B cell (primary cell): ENCODE data around the gene ACSM2B. TPM values are rescaled to one million over a fixed set of nuclear protein-coding genes. Genes with fewer than 3 reads are reported as not detected.
"Not testable (repeated sequence)": the region's sequence is repeated elsewhere in the genome, so short reads cannot be mapped to it uniquely, and the experiment has no call there.

Experiments
- ATAC-seq: fragments of 200-7000 bp; cut with Tn5 transposase; one replicate; pipeline ENCODE4 v1.10.0; 2021; ENCODE audit warnings: low read depth, mild to moderate bottlenecking, moderate number of reproducible peaks, moderate library complexity
- CTCF ChIA-PET: fragments of 350-600 bp; sonication (Branson Sonifier 250); formaldehyde crosslinking; loops from one replicate; lab custom pipeline; 2021; ENCODE audit warnings: antibody characterized with exemption, inconsistent platforms; lab: Charles Lee
- POLR2A ChIA-PET: fragments of 350-600 bp; sonication (Branson Sonifier 250); formaldehyde crosslinking; loops from one replicate; lab custom pipeline; 2021; ENCODE audit warnings: antibody characterized with exemption; lab: Charles Lee
- DNase-seq: peaks from one replicate; pipeline ENCODE4 v3.0.0; 2013
- H2AFZ ChIP-seq: 2 replicates; pipeline ENCODE4 v1.6.1; 2012; ENCODE audit warnings: mild to moderate bottlenecking, low read depth, low read length; ENCODE audit not compliant: insufficient read depth, poor library complexity, severe bottlenecking
- H3K27ac ChIP-seq, 2 donors: 1 replicate in 1 of 2; 2 replicates in 1 of 2; pipeline ENCODE4 v1.5.1; 2012 to 2013; ENCODE audit warnings: low read length in 2 of 2, mild to moderate bottlenecking in 2 of 2, moderate library complexity in 1 of 2
- H3K27me3 ChIP-seq, 4 experiments: fragments of 200-600 bp in 1 of 4; sonication (generic) in 1 of 4; replicated peaks in 1 of 4; 1 replicate in 2 of 4; 2 replicates in 2 of 4; pipeline versions ENCODE4 v1.6.1 to v1.7.0; 2013 to 2016; ENCODE audit warnings: low read length in 3 of 4, mild to moderate bottlenecking in 2 of 4, mixed read lengths in 1 of 4, moderate library complexity in 1 of 4; ENCODE audit not compliant: insufficient read depth in 4 of 4, control insufficient read depth in 3 of 4; ENCODE audit errors: control extremely low read depth in 1 of 4
- H3K36me3 ChIP-seq, 2 experiments: replicated peaks in 1 of 2; 1 replicate in 1 of 2; 2 replicates in 1 of 2; pipeline versions ENCODE4 v1.6.1 to v1.7.1; 2013; ENCODE audit warnings: low read length in 1 of 2; ENCODE audit not compliant: insufficient read depth in 2 of 2, control insufficient read depth in 1 of 2; ENCODE audit errors: control extremely low read depth in 1 of 2, extremely low read depth in 1 of 2
- H3K4me1 ChIP-seq, 2 donors: fragments of 200-600 bp in 1 of 2; sonication (generic) in 1 of 2; 1 replicate in 1 of 2; 2 replicates in 1 of 2; pipeline versions ENCODE4 v1.5.1 to v1.6.1; 2013 to 2017; ENCODE audit warnings: low read length in 2 of 2; ENCODE audit not compliant: control insufficient read depth in 2 of 2, insufficient read depth in 2 of 2
- H3K4me2 ChIP-seq: replicated peaks from 2 replicates; pipeline ENCODE3; 2012; ENCODE audit warnings: mild to moderate bottlenecking, low read depth, low read length; ENCODE audit not compliant: poor library complexity, severe bottlenecking
- H3K4me3 ChIP-seq, 5 experiments: fragments of 200-600 bp in 1 of 5; sonication (generic) in 1 of 5; 1 replicate in 3 of 5; 2 replicates in 2 of 5; pipeline versions ENCODE4 v1.5.1 to v1.7.0; 2011 to 2016; ENCODE audit warnings: low read length in 4 of 5, mild to moderate bottlenecking in 4 of 5, low read depth in 2 of 5, control low read depth in 1 of 5, moderate library complexity in 1 of 5; ENCODE audit not compliant: insufficient read depth in 1 of 5; ENCODE audit errors: control extremely low read depth in 1 of 5, extremely low read depth in 1 of 5
- H3K79me2 ChIP-seq: fragments of 200-600 bp; sonication (generic); one replicate; pipeline ENCODE4 v1.6.0; 2016; ENCODE audit warnings: low read length; ENCODE audit not compliant: control insufficient read depth, insufficient read depth
- H3K9ac ChIP-seq: fragments of 200-600 bp; sonication (generic); 2 replicates; pipeline ENCODE4 v1.6.1; 2017; ENCODE audit warnings: mild to moderate bottlenecking, low read length, moderate library complexity
- H3K9me3 ChIP-seq, 3 donors: one replicate each; pipeline versions ENCODE4 v1.6.1 to v1.7.1; 2013; ENCODE audit warnings: low read length in 2 of 3; ENCODE audit not compliant: control insufficient read depth in 2 of 3, insufficient read depth in 1 of 3; ENCODE audit errors: control extremely low read depth in 1 of 3
- H4K20me1 ChIP-seq: 2 replicates; pipeline ENCODE4 v1.6.0; 2012; ENCODE audit warnings: mild to moderate bottlenecking, low read length; ENCODE audit not compliant: insufficient read depth, control insufficient read depth, poor library complexity, severe bottlenecking
- H3K27ac Mint-ChIP-seq: one replicate; pipeline ENCODE4 v1.8.0; 2021; ENCODE audit warnings: mixed read lengths
- H3K27me3 Mint-ChIP-seq: one replicate; pipeline ENCODE4 v1.8.0; 2021; ENCODE audit warnings: mixed read lengths
- H3K4me1 Mint-ChIP-seq: one replicate; pipeline ENCODE4 v1.8.0; 2021; ENCODE audit warnings: mixed read lengths
- H3K4me3 Mint-ChIP-seq: one replicate; pipeline ENCODE4 v1.8.0; 2021; ENCODE audit warnings: mixed read lengths
- H3K9me3 Mint-ChIP-seq: one replicate; pipeline ENCODE4 v1.8.0; 2022; ENCODE audit warnings: mixed read lengths; ENCODE audit not compliant: insufficient read depth
- WGBS: methylation state at CpG from one replicate; pipeline ENCODE4 v1.1.5; 2013; ENCODE audit warnings: missing lambda C conversion rate; ENCODE audit not compliant: insufficient coverage; 5-methylcytosine and 5-hydroxymethylcytosine counted together
- intact Hi-C: fragments of 100-400 bp; cut with micrococcal nuclease; formaldehyde crosslinking; loops from one replicate; pipeline ENCODE4 v1.10.0; 2022
- polyA plus RNA-seq: library from polyadenylated mRNA; depleted of rRNA; stranded (reverse); fragments of >200 nt; gene quantifications from 2 replicates; pipeline ENCODE4 v1.2.3, GENCODE V29; 2012
- total RNA-seq, 2 donors: library from RNA; stranded (reverse); fragments of 120-200 nt in 1 of 2; gene quantifications; 1 replicate in 1 of 2; 2 replicates in 1 of 2; pipeline versions ENCODE4 v1.2.3 to v1.2.4, GENCODE V29; 2013 to 2022

The ACSM2B gene
- total and polyA plus RNA-seq, 2 donors (not counting 1 experiment from before 2014, with no cell fraction given) = not detected

DNA sequence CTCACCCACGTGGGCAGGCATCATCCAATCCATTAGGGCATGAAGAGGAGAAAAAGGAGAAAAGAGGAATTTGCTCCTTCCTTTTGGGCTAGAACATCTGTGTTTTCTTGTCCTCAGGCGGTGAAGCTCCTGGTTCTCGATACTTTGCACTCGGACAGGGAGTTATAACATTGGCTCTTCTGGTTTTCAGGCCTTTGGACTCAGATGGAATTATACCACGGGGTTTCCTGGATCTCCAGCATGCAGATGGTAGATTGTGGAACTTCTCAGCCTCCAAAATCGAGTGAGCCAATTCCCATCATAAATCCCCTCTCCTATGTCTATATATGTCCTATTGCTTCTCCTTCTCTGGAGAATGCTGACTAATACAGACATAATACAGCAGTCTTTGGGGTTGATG, 9.9 kb upstream of the ACSM2B start:
- H3K9me3 Mint-ChIP-seq, ATAC-seq, H3K27me3 Mint-ChIP-seq, intact Hi-C loops, POLR2A ChIA-PET, H4K20me1 ChIP-seq, DNase-seq, H3K36me3 ChIP-seq, H3K9ac ChIP-seq, H3K4me3 Mint-ChIP-seq, H3K27ac Mint-ChIP-seq, H3K4me3 ChIP-seq, H3K4me1 Mint-ChIP-seq, H3K9me3 ChIP-seq, H3K79me2 ChIP-seq, H2AFZ ChIP-seq, H3K27me3 ChIP-seq, H3K4me1 ChIP-seq, H3K27ac ChIP-seq, CTCF ChIA-PET, H3K4me2 ChIP-seq: not testable (repeated sequence)
- 93% methylated on average over 3 of the region's 6 CpGs for WGBS

DNA sequence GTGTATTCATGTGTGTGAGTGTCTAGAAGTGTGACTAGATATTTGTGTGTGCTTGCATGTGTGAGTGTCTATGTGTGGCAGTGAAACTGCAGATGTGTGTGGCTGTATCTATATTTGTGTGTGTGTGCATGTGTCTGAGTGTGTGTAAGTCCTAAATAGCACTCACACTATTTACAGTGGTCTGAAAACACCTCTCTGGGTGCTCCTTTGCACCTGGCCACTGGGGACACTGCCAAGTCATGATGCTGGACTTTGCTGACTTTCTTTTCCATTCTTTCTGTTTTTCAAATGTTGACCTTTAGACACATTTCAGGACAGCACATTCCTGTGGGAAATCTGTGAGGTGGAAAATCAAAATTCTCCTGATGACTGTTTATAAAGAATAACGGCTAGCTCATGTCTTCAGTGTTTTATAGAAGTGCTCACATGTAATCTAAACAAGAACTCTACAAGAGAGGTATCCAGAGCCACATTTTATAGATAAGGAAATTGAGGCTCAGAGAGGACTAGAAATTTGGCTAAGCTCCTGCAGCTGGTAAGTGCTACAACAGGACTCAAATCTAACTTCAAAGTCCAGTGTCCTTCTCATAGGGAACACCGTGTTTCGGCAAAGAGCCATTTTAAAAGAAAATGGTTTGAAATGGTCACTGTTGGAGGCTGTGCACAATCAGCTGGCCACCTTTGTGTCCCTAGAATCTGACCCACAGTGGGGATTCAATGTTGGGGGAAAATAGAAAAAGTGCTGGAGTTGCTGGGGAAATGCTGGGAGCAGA, 4.5 kb upstream of the ACSM2B start:
- CTCF ChIA-PET, H3K4me1 Mint-ChIP-seq, ATAC-seq, H2AFZ ChIP-seq, H3K9me3 ChIP-seq, H3K27me3 Mint-ChIP-seq, H3K27ac Mint-ChIP-seq, DNase-seq, H3K4me1 ChIP-seq, H3K4me3 Mint-ChIP-seq, H3K36me3 ChIP-seq, H3K27ac ChIP-seq, H3K9me3 Mint-ChIP-seq, intact Hi-C loops, H3K79me2 ChIP-seq, H3K4me3 ChIP-seq, H3K9ac ChIP-seq, POLR2A ChIA-PET, H3K4me2 ChIP-seq, H3K27me3 ChIP-seq, H4K20me1 ChIP-seq: not testable (repeated sequence)
- WGBS = no CpG with 5 or more reads among the region's 3 CpGs

- ATAC-seq, H3K4me3 Mint-ChIP-seq, H2AFZ ChIP-seq, H3K4me3 ChIP-seq, H3K9ac ChIP-seq, H3K4me2 ChIP-seq, H3K9me3 ChIP-seq, H3K4me1 Mint-ChIP-seq, H3K27ac Mint-ChIP-seq, H3K27me3 Mint-ChIP-seq, H3K27ac ChIP-seq, POLR2A ChIA-PET, CTCF ChIA-PET, DNase-seq, intact Hi-C loops, H3K36me3 ChIP-seq, H3K27me3 ChIP-seq, H3K4me1 ChIP-seq, H4K20me1 ChIP-seq, H3K9me3 Mint-ChIP-seq, H3K79me2 ChIP-seq: not testable (repeated sequence)
- WGBS = no CpG with 5 or more reads among the region's 3 CpGs
Observed at GRCh38 chr16:20578091-20578490, 1.9 kb upstream of the ACSM2B start.

- H2AFZ ChIP-seq, POLR2A ChIA-PET, H3K79me2 ChIP-seq, intact Hi-C loops, ATAC-seq, H3K36me3 ChIP-seq, H4K20me1 ChIP-seq, H3K27ac Mint-ChIP-seq, H3K9me3 Mint-ChIP-seq, H3K27ac ChIP-seq, H3K4me1 Mint-ChIP-seq, H3K4me1 ChIP-seq, H3K4me3 Mint-ChIP-seq, CTCF ChIA-PET, H3K27me3 ChIP-seq, DNase-seq, H3K4me2 ChIP-seq, H3K9ac ChIP-seq, H3K27me3 Mint-ChIP-seq, H3K4me3 ChIP-seq, H3K9me3 ChIP-seq: not testable (repeated sequence)
- no CpG with 5 or more reads among the region's 2 CpGs for WGBS
Observed at GRCh38 chr16:20569117-20569651, 7.0 kb downstream of the ACSM2B start.
